Prostate gland (tissue), 2 donors: ENCODE results near the gene FAM170B. TPM values are rescaled to one million over a fixed set of nuclear protein-coding genes. Genes with fewer than 3 reads are reported as not detected.

ENCODE experiments used
- DNase-seq: peaks from one replicate; pipeline ENCODE4 v3.0.0-alpha.2; 2019; ENCODE audit warnings: low spot score
- H3K27ac ChIP-seq, 2 donors: fragments of 200-600 bp; sonication (generic); 2 replicates each; pipeline ENCODE4 v1.5.1; 2017 to 2019
- H3K27me3 ChIP-seq: fragments of 200-600 bp; sonication (generic); replicated peaks from 2 replicates; pipeline ENCODE4 v1.5.1; 2019; ENCODE audit not compliant: insufficient read depth
- H3K36me3 ChIP-seq, 2 donors: fragments of 200-600 bp; sonication (generic); 1 replicate in 1 of 2; 2 replicates in 1 of 2; pipeline versions ENCODE4 v1.5.1 to v1.8.1; 2017 to 2019
- H3K4me1 ChIP-seq: fragments of 200-600 bp; sonication (generic); replicated peaks from 2 replicates; pipeline ENCODE4 v1.5.1; 2019
- H3K4me3 ChIP-seq, 2 donors: fragments of 200-600 bp; sonication (generic); 2 replicates each; pipeline ENCODE4 v1.5.1; 2017 to 2019
- H3K9me3 ChIP-seq: fragments of 200-600 bp; sonication (generic); 2 replicates; pipeline ENCODE4 v1.5.1; 2017
- POLR2A ChIP-seq: fragments of 450-650 bp; IDR thresholded peaks from one replicate; pipeline ENCODE4 v1.6.1; 2016; ENCODE audit warnings: antibody characterized with exemption, mild to moderate bottlenecking
- POLR2AphosphoS5 ChIP-seq: sonication (generic); formaldehyde crosslinking; IDR thresholded peaks from one replicate; pipeline ENCODE4 v1.6.1; 2017; ENCODE audit warnings: antibody characterized with exemption
- WGBS: methylation state at CpG from one replicate; pipeline ENCODE4 v1.1.5; 2018; 5-methylcytosine and 5-hydroxymethylcytosine counted together
- intact Hi-C: fragments of 100-400 bp; cut with DNase I; formaldehyde crosslinking; loops from one replicate; pipeline ENCODE4 v1.14.2; 2022
- total RNA-seq, 2 donors: library from RNA; depleted of rRNA; stranded (reverse); fragments of >200 nt; gene quantifications; one replicate each; pipeline ENCODE4 v1.1.0, GENCODE V29; 2016
- TF ChIP-seq, protein P1 (sequence below), 4 experiments: fragments of 200-600 bp in 2 of 4; fragments of 450-650 bp in 2 of 4; sonication (generic) in 2 of 4; IDR thresholded peaks; 1 replicate in 3 of 4; 2 replicates in 1 of 4; pipeline ENCODE4 v1.5.1; 2016 to 2019; ENCODE audit warnings: antibody characterized with exemption in 4 of 4, mild to moderate bottlenecking in 2 of 4, moderate library complexity in 2 of 4

The FAM170B gene
- total RNA-seq, 2 donors from 2014 or later: not detected

DNA sequence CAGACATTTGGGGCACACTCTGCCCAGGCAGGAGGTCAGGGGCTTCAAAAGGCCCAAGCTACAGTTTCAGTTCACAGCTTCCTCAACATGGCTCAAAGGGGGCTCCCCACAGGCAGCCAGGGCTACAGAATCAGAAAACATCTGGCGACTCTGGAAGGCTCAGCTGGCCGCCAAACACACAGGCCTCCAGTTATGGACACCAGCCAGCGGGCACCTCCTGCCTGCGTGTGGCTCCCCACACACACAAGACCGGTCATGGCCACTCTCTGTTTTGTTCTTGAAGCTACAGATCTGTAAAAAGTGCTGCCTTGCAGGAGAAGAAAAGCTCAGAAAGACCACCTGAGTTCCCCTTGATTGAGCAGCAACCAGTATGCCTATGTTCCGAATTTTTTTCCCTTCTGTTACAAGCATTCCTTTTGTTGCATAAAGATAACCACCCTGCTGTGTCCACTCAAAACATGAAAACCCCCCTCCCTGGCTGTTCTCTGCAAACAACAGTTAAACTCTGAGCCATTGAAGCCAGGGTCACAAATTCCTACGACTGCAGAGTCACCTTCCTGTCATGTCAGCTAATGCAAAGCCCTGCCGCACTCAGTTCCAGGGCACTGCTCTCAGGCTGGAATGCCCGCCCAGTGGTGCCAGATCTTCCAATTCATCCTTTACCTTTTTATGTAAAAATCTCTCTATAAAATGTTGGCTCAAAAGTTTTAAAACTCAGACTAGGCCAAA, 52.1 kb downstream of the FAM170B start:
- intact Hi-C loops: no loop called here
- no peak overlapping the region for H3K27ac ChIP-seq
- H3K4me1 ChIP-seq: no peaks in the 10 kb centered on the region
- no peaks in the 10 kb centered on the region for H3K9me3 ChIP-seq
- H3K4me3 ChIP-seq: no peak overlapping the region
- no peaks in the 10 kb centered on the region for H3K36me3 ChIP-seq
- TF ChIP-seq, protein P1, sequence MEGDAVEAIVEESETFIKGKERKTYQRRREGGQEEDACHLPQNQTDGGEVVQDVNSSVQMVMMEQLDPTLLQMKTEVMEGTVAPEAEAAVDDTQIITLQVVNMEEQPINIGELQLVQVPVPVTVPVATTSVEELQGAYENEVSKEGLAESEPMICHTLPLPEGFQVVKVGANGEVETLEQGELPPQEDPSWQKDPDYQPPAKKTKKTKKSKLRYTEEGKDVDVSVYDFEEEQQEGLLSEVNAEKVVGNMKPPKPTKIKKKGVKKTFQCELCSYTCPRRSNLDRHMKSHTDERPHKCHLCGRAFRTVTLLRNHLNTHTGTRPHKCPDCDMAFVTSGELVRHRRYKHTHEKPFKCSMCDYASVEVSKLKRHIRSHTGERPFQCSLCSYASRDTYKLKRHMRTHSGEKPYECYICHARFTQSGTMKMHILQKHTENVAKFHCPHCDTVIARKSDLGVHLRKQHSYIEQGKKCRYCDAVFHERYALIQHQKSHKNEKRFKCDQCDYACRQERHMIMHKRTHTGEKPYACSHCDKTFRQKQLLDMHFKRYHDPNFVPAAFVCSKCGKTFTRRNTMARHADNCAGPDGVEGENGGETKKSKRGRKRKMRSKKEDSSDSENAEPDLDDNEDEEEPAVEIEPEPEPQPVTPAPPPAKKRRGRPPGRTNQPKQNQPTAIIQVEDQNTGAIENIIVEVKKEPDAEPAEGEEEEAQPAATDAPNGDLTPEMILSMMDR (IDR thresholded peaks at IDR 0.05): no peak
- TF ChIP-seq POLR2A: no peak
- TF ChIP-seq POLR2AphosphoS5: no peak
- DNase-seq: no peak
- H3K27me3 ChIP-seq: no peaks in the 10 kb centered on the region
- WGBS: 30% methylated on average over 9 of the region's 9 CpGs

Other genes with a start within 250 kb of the FAM170B start
- 1 to 10 TPM in 1 of 2 donors, not detected in 1; 2.6 TPM for gene LRRC18, start 194.2 kb downstream of the FAM170B start, total RNA-seq
- 10 to 100 TPM in 1 of 2 donors, 1 to 10 TPM in 1; 6.9 to 36.0 TPM for gene VSTM4, start 18.5 kb downstream of the FAM170B start, total RNA-seq
- gene TMEM273, start 54.4 kb upstream of the FAM170B start, total RNA-seq: 10 to 100 TPM in 1 of 2 donors, 1 to 10 TPM in 1; 1.1 to 13.0 TPM
- gene C10orf71, start 165.1 kb upstream of the FAM170B start, total RNA-seq: under 1 TPM in 1 of 2 donors, not detected in 1; 0.82 TPM